ENCODE results near the gene TMEM40.

GRCh38 chr3:12744326-12744725 is 14.7 kb downstream of the TMEM40 start:
- no peak for TF ChIP-seq CTCF (conservative IDR thresholded peaks at IDR 0.05; ENCODE audit: low read length)
- TF ChIP-seq EZH2phosphoT487 (IDR thresholded peaks at IDR 0.05; ENCODE audit: borderline replicate concordance), result no peak
